WTC11 (cell line): Measurements from ENCODE around the gene KCNK3. TPM values are rescaled to one million over a fixed set of nuclear protein-coding genes. Genes with fewer than 3 reads are reported as not detected.

Experiments used
- ATAC-seq: fragments of 200-7000 bp; cut with Tn5 transposase; 2 replicates; pipeline ENCODE4 v1.10.0; 2021; ENCODE audit warnings: mild to moderate bottlenecking, moderate library complexity
- CTCF ChIA-PET: fragments of 300-600 bp; sonication (Branson Sonifier 250); formaldehyde crosslinking; loops from one replicate; lab custom pipeline; 2021; ENCODE audit warnings: antibody characterized with exemption; lab: Charles Lee
- POLR2A ChIA-PET: fragments of 350-600 bp; sonication (Branson Sonifier 250); formaldehyde crosslinking; loops from one replicate; lab custom pipeline; 2021; ENCODE audit warnings: antibody characterized with exemption; lab: Charles Lee
- DNase-seq: peaks from one replicate; pipeline ENCODE4 v3.0.0; 2021; ENCODE audit warnings: low spot score
- H3K27ac Mint-ChIP-seq: 2 replicates; pipeline ENCODE4 v1.8.0; 2021; ENCODE audit warnings: mixed read lengths
- H3K27me3 Mint-ChIP-seq: 2 replicates; pipeline ENCODE4 v1.8.0; 2021; ENCODE audit warnings: low read depth, mild to moderate bottlenecking, moderate library complexity, mixed read lengths
- H3K36me3 Mint-ChIP-seq: 2 replicates; pipeline ENCODE4 v1.8.0; 2021; ENCODE audit warnings: mixed read lengths
- H3K4me1 Mint-ChIP-seq: 2 replicates; pipeline ENCODE4 v1.8.0; 2022; ENCODE audit warnings: mixed read lengths
- H3K4me3 Mint-ChIP-seq: 2 replicates; pipeline ENCODE4 v1.8.0; 2021; ENCODE audit warnings: mild to moderate bottlenecking, moderate library complexity, mixed read lengths
- H3K9me3 Mint-ChIP-seq: 2 replicates; pipeline ENCODE4 v1.8.0; 2021; ENCODE audit warnings: mixed read lengths
- ATF1 ChIP-seq: sonication (generic); formaldehyde crosslinking; IDR thresholded peaks from 2 replicates; pipeline ENCODE4 v1.8.1; 2023; ENCODE audit warnings: mild to moderate bottlenecking, moderate library complexity, missing genetic modification reagents
- CREB1 ChIP-seq: sonication (generic); formaldehyde crosslinking; IDR thresholded peaks from 2 replicates; pipeline ENCODE4 v1.8.0; 2023; ENCODE audit warnings: mild to moderate bottlenecking, missing genetic modification reagents
- FOXP1 ChIP-seq: sonication (generic); formaldehyde crosslinking; IDR thresholded peaks from 2 replicates; pipeline ENCODE4 v1.8.0; 2022; ENCODE audit warnings: missing genetic modification reagents, mild to moderate bottlenecking, moderate library complexity, borderline replicate concordance
- NR1H2 ChIP-seq: sonication (generic); formaldehyde crosslinking; IDR thresholded peaks from 2 replicates; pipeline ENCODE4 v1.9.0; 2021; ENCODE audit warnings: mild to moderate bottlenecking, moderate library complexity, missing genetic modification reagents
- PRRX2 ChIP-seq: fragments of 250-450 bp; sonication (Bioruptor Pico); IDR thresholded peaks from 2 replicates; pipeline ENCODE4 v1.8.0; 2021; ENCODE audit warnings: mild to moderate bottlenecking
- RELA ChIP-seq: sonication (generic); formaldehyde crosslinking; IDR thresholded peaks from 2 replicates; pipeline ENCODE4 v1.8.1; 2022; ENCODE audit warnings: missing genetic modification reagents, mild to moderate bottlenecking, borderline replicate concordance
- SOX15 ChIP-seq: fragments of 250-450 bp; sonication (Bioruptor Pico); IDR thresholded peaks from 2 replicates; pipeline ENCODE4 v1.9.0; 2021; ENCODE audit warnings: mild to moderate bottlenecking
- ZBTB21 ChIP-seq: sonication (generic); formaldehyde crosslinking; IDR thresholded peaks from 2 replicates; pipeline ENCODE4 v1.8.1; 2023; ENCODE audit warnings: mild to moderate bottlenecking, missing genetic modification reagents, borderline replicate concordance
- ZNF219 ChIP-seq: sonication (generic); formaldehyde crosslinking; IDR thresholded peaks from 2 replicates; pipeline ENCODE4 v1.8.0; 2023; ENCODE audit warnings: missing genetic modification reagents, mild to moderate bottlenecking, borderline replicate concordance
- ZNF396 ChIP-seq: fragments of 250-450 bp; sonication (Bioruptor Pico); IDR thresholded peaks from 2 replicates; pipeline ENCODE4 v1.8.0; 2021; ENCODE audit warnings: mild to moderate bottlenecking, moderate library complexity, borderline replicate concordance
- ZNF416 ChIP-seq: fragments of 250-450 bp; sonication (Bioruptor Pico); IDR thresholded peaks from 2 replicates; pipeline ENCODE4 v1.9.0; 2021; ENCODE audit warnings: mild to moderate bottlenecking, inconsistent platforms
- total RNA-seq: library from RNA; stranded (reverse); gene quantifications from 3 replicates; pipeline ENCODE4 v1.2.3, GENCODE V29; 2021
- TF ChIP-seq, protein P1 (sequence below): fragments of 200-600 bp; IDR thresholded peaks from 2 replicates; pipeline ENCODE4 v1.8.0; 2022; ENCODE audit warnings: antibody characterized with exemption
- TF ChIP-seq, protein P2 (sequence below): sonication (generic); formaldehyde crosslinking; IDR thresholded peaks from 2 replicates; pipeline ENCODE4 v1.8.0; 2022; ENCODE audit warnings: mild to moderate bottlenecking, missing genetic modification reagents
- TF ChIP-seq, protein P3 (sequence below): fragments of 250-450 bp; sonication (Bioruptor Pico); IDR thresholded peaks from 2 replicates; pipeline ENCODE4 v1.9.0; 2021; ENCODE audit warnings: mild to moderate bottlenecking
- TF ChIP-seq, protein P4 (sequence below): sonication (generic); formaldehyde crosslinking; IDR thresholded peaks from 2 replicates; pipeline ENCODE4 v1.8.0; 2022; ENCODE audit warnings: mild to moderate bottlenecking, missing genetic modification reagents
- TF ChIP-seq, protein P5 (sequence below): fragments of 250-450 bp; sonication (Bioruptor Pico); conservative IDR thresholded peaks from 2 replicates; pipeline ENCODE4 v1.9.0; 2021; ENCODE audit warnings: mild to moderate bottlenecking

The KCNK3 gene
- total RNA-seq, 1 experiment from 2014 or later = 0.22 TPM

DNA sequence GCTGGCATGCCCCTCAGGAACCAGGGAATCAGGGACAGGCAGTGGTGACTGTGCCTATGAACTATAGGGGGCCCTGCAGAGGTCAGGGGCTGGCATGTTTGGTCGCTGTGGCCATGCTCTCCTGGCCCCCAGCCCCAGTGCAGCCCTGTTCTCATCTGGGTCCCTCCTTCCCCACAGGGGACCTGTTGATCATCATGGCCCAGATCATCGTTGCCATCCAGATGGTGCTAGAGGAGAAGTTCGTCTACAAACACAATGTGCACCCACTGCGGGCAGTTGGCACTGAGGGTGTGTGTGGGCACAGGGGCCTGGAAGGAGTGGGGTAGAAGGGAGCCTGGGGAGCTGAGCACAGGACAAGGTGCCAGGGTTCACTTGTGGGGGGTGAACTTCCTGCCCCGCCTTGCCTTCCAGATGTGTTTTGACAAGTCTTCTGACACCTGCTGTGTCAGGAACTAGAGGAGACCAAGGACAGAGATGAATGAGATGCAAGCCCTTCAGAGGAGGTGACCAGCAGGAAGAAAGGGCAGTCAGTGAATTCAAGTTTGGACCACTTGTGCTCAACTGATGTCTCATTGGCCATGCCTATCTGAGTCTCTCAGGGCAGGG lies 83.8 kb downstream of the KCNK3 start (continued):
- TF ChIP-seq, protein P1, sequence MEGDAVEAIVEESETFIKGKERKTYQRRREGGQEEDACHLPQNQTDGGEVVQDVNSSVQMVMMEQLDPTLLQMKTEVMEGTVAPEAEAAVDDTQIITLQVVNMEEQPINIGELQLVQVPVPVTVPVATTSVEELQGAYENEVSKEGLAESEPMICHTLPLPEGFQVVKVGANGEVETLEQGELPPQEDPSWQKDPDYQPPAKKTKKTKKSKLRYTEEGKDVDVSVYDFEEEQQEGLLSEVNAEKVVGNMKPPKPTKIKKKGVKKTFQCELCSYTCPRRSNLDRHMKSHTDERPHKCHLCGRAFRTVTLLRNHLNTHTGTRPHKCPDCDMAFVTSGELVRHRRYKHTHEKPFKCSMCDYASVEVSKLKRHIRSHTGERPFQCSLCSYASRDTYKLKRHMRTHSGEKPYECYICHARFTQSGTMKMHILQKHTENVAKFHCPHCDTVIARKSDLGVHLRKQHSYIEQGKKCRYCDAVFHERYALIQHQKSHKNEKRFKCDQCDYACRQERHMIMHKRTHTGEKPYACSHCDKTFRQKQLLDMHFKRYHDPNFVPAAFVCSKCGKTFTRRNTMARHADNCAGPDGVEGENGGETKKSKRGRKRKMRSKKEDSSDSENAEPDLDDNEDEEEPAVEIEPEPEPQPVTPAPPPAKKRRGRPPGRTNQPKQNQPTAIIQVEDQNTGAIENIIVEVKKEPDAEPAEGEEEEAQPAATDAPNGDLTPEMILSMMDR = no peak
- TF ChIP-seq FOXP1 (CRISPR knock-in tag) (no peak), SOX15 (CRISPR knock-in tag) (no peak), ZNF396 (no peak)

DNA sequence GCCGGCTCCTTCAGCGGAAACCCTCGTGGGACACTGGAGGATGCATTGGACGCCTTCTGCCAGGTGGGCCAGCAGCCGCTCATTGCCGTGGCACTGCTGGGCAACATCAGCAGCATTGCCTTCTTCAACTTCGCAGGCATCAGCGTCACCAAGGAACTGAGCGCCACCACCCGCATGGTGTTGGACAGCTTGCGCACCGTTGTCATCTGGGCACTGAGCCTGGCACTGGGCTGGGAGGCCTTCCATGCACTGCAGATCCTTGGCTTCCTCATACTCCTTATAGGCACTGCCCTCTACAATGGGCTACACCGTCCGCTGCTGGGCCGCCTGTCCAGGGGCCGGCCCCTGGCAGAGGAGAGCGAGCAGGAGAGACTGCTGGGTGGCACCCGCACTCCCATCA lies 85.6 kb downstream of the KCNK3 start:
- TF ChIP-seq NR1H2 (CRISPR knock-in tag) = no peak
- TF ChIP-seq, protein P2, sequence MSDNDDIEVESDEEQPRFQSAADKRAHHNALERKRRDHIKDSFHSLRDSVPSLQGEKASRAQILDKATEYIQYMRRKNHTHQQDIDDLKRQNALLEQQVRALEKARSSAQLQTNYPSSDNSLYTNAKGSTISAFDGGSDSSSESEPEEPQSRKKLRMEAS (CRISPR knock-in tag) = no peak
- TF ChIP-seq ZNF396 = no peak
- TF ChIP-seq CREB1 (CRISPR knock-in tag) = no peak
- DNase-seq (no peak), ATAC-seq (no peak)
- no peaks in the 10 kb centered on the region for H3K4me1 Mint-ChIP-seq
- ChIA-PET POLR2A (no interaction called here), CTCF (interaction anchor here (1.2 kb wide), 1 partner anchor 32 kb away, joined by 3 read pairs; no protein-coding TSS in a partner anchor)
- H3K4me3 Mint-ChIP-seq = no peak overlapping the region
- no peak overlapping the region for H3K27ac Mint-ChIP-seq
- H3K36me3 Mint-ChIP-seq = peaks cover 7% of the 10 kb centered on the region; the same call in 1 of the 2 replicates
- H3K27me3 Mint-ChIP-seq = no peaks in the 10 kb centered on the region
- no peaks in the 10 kb centered on the region for H3K9me3 Mint-ChIP-seq

DNA sequence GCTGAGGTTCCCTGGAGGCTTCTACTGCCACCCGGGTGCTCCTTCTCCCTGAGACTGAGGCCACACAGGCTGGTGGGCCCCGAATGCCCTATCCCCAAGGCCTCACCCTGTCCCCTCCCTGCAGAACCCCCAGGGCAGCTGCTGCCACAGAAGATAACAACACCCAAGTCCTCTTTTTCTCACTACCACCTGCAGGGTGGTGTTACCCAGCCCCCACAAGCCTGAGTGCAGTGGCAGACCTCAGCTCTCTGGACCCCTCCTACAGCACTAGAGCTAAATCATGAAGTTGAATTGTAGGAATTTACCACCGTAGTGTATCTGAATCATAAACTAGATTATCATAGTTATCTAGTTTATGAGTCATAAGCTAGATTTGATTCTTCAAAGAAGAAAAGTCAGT lies 86.0 kb downstream of the KCNK3 start:
- H3K27me3 Mint-ChIP-seq = no peaks in the 10 kb centered on the region; the same call in 1 of the 2 replicates
- ATAC-seq (no peak), DNase-seq (no peak)
- no peaks in the 10 kb centered on the region for H3K9me3 Mint-ChIP-seq
- H3K4me3 Mint-ChIP-seq = no peak overlapping the region
- H3K4me1 Mint-ChIP-seq = no peaks in the 10 kb centered on the region
- no peak for TF ChIP-seq ZNF219 (CRISPR knock-in tag)
- TF ChIP-seq, protein P1 = no peak
- no peak for TF ChIP-seq ZBTB21 (CRISPR knock-in tag)
- TF ChIP-seq ZNF416 (CRISPR knock-in tag) = no peak
- TF ChIP-seq, protein P3, sequence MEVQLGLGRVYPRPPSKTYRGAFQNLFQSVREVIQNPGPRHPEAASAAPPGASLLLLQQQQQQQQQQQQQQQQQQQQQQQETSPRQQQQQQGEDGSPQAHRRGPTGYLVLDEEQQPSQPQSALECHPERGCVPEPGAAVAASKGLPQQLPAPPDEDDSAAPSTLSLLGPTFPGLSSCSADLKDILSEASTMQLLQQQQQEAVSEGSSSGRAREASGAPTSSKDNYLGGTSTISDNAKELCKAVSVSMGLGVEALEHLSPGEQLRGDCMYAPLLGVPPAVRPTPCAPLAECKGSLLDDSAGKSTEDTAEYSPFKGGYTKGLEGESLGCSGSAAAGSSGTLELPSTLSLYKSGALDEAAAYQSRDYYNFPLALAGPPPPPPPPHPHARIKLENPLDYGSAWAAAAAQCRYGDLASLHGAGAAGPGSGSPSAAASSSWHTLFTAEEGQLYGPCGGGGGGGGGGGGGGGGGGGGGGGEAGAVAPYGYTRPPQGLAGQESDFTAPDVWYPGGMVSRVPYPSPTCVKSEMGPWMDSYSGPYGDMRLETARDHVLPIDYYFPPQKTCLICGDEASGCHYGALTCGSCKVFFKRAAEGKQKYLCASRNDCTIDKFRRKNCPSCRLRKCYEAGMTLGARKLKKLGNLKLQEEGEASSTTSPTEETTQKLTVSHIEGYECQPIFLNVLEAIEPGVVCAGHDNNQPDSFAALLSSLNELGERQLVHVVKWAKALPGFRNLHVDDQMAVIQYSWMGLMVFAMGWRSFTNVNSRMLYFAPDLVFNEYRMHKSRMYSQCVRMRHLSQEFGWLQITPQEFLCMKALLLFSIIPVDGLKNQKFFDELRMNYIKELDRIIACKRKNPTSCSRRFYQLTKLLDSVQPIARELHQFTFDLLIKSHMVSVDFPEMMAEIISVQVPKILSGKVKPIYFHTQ = no peak
- no peak for TF ChIP-seq PRRX2
- no peak for TF ChIP-seq ATF1 (CRISPR knock-in tag)
- no peak for TF ChIP-seq RELA (CRISPR knock-in tag)
- no peak for TF ChIP-seq SOX15 (CRISPR knock-in tag)
- TF ChIP-seq, protein P4, sequence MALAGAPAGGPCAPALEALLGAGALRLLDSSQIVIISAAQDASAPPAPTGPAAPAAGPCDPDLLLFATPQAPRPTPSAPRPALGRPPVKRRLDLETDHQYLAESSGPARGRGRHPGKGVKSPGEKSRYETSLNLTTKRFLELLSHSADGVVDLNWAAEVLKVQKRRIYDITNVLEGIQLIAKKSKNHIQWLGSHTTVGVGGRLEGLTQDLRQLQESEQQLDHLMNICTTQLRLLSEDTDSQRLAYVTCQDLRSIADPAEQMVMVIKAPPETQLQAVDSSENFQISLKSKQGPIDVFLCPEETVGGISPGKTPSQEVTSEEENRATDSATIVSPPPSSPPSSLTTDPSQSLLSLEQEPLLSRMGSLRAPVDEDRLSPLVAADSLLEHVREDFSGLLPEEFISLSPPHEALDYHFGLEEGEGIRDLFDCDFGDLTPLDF = no peak
- TF ChIP-seq, protein P5, sequence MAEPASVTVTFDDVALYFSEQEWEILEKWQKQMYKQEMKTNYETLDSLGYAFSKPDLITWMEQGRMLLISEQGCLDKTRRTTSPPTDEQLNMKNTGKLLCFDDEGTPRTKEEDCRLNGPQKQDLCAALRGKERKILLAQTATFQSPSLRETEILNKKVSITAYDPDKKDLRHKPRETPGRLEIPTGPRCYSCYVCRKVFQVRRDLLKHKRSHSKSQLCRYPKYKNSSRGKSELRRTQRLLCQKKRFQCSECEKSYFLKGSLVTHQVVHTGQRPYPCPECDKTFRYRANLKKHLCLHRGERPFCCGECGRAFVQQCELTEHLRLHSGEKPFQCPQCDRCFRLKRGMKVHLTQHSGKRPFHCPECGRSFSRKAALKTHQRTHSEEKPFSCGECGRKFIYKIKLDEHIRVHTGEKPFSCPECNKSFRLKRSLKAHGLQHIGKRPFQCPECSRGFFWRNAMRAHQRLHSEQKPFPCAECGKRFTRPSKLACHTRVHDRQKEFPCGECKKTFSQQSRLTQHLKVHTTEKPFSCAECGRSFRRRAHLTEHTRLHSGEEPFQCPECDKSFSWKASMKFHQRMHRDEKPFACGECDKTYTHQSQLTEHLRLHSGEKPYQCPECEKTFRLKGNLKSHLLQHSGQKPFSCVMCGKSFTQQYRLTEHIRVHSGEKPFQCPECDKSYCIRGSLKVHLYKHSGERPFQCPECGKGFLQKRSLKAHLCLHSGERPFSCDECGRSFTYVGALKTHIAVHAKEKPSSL (CRISPR knock-in tag) = no peak
- H3K36me3 Mint-ChIP-seq = peaks cover 7% of the 10 kb centered on the region; the same call in 1 of the 2 replicates
- H3K27ac Mint-ChIP-seq = no peak overlapping the region
- POLR2A ChIA-PET = no interaction called here
- CTCF ChIA-PET = interaction anchor here (1.2 kb wide), 1 partner anchor 33 kb away, joined by 3 read pairs; no protein-coding TSS in a partner anchor
